ENCODE measurements around the gene RASGEF1B.

The RASGEF1B gene

GRCh38 chr4:81505726-81506125 is 34.0 kb upstream of the RASGEF1B start:
- H3K27ac Mint-ChIP-seq, result no peak overlapping the region

GRCh38 chr4:81505004-81505598 is 33.4 kb upstream of the RASGEF1B start:
- H3K4me1 Mint-ChIP-seq (ENCODE audit: low read depth), result peaks cover 16% of the 10 kb centered on the region

More at GRCh38 chr4:81505726-81506125, 34.0 kb upstream of the RASGEF1B start:
- peaks cover 16% of the 10 kb centered on the region for H3K4me1 Mint-ChIP-seq (ENCODE audit: low read depth)
- no peaks in the 10 kb centered on the region for H3K36me3 Mint-ChIP-seq (ENCODE audit: low read depth)
- DNase-seq (ENCODE audit: low spot score), result no peak
- H3K27me3 Mint-ChIP-seq (ENCODE audit: low read depth), result peaks cover 19% of the 10 kb centered on the region
- peak overlapping the region; percentile 37 for H3K4me3 Mint-ChIP-seq
- no peaks in the 10 kb centered on the region for H3K9me3 Mint-ChIP-seq

GRCh38 chr4:81504112-81505003 is 32.7 kb upstream of the RASGEF1B start:
- H3K4me3 Mint-ChIP-seq, result no peak overlapping the region
- H3K27ac Mint-ChIP-seq, result no peak overlapping the region
- H3K36me3 Mint-ChIP-seq (ENCODE audit: low read depth), result no peaks in the 10 kb centered on the region
- H3K27me3 Mint-ChIP-seq (ENCODE audit: low read depth), result peaks cover 27% of the 10 kb centered on the region
- no peak for DNase-seq (ENCODE audit: low spot score)
- peaks cover 16% of the 10 kb centered on the region for H3K4me1 Mint-ChIP-seq (ENCODE audit: low read depth)
- H3K9me3 Mint-ChIP-seq, result no peaks in the 10 kb centered on the region

More at GRCh38 chr4:81505004-81505598, 33.4 kb upstream of the RASGEF1B start:
- Mint-ChIP-seq H3K36me3 (ENCODE audit: low read depth) (no peaks in the 10 kb centered on the region), H3K27me3 (ENCODE audit: low read depth) (peaks cover 23% of the 10 kb centered on the region), H3K4me3 (peak overlapping the region; percentile 37), H3K9me3 (no peaks in the 10 kb centered on the region), H3K27ac (peak overlapping the region; percentile 62)
- peak; percentile 57 for DNase-seq (ENCODE audit: low spot score)

GRCh38 chr4:81503586-81503985 is 31.9 kb upstream of the RASGEF1B start:
- Mint-ChIP-seq H3K27me3 (ENCODE audit: low read depth) (peaks cover 32% of the 10 kb centered on the region), H3K36me3 (ENCODE audit: low read depth) (no peaks in the 10 kb centered on the region), H3K27ac (no peak overlapping the region), H3K4me1 (ENCODE audit: low read depth) (peaks cover 16% of the 10 kb centered on the region), H3K9me3 (no peaks in the 10 kb centered on the region), H3K4me3 (no peak overlapping the region)
- no peak for DNase-seq (ENCODE audit: low spot score)

GRCh38 chr4:81502564-81502963 is 30.9 kb upstream of the RASGEF1B start:
- Mint-ChIP-seq H3K27ac (no peak overlapping the region), H3K27me3 (ENCODE audit: low read depth) (peaks cover 39% of the 10 kb centered on the region), H3K9me3 (no peaks in the 10 kb centered on the region), H3K36me3 (ENCODE audit: low read depth) (no peaks in the 10 kb centered on the region), H3K4me3 (no peak overlapping the region), H3K4me1 (ENCODE audit: low read depth) (peaks cover 16% of the 10 kb centered on the region)
- no peak for DNase-seq (ENCODE audit: low spot score)

GRCh38 chr4:81499840-81500239 is 28.1 kb upstream of the RASGEF1B start:
- Mint-ChIP-seq H3K27me3 (ENCODE audit: low read depth) (peaks cover 45% of the 10 kb centered on the region), H3K4me3 (no peak overlapping the region), H3K36me3 (ENCODE audit: low read depth) (no peaks in the 10 kb centered on the region), H3K4me1 (ENCODE audit: low read depth) (peaks cover 12% of the 10 kb centered on the region), H3K27ac (no peak overlapping the region), H3K9me3 (no peaks in the 10 kb centered on the region)
- no peak for DNase-seq (ENCODE audit: low spot score)

- Mint-ChIP-seq H3K4me3 (no peak overlapping the region), H3K27me3 (ENCODE audit: low read depth) (peaks cover 41% of the 10 kb centered on the region), H3K9me3 (no peaks in the 10 kb centered on the region), H3K36me3 (ENCODE audit: low read depth) (no peaks in the 10 kb centered on the region), H3K4me1 (ENCODE audit: low read depth) (peaks cover 16% of the 10 kb centered on the region), H3K27ac (no peak overlapping the region)
- DNase-seq (ENCODE audit: low spot score), result no peak
These were observed 26.9 kb upstream of the RASGEF1B start for GRCh38 chr4:81498551-81499099.

GRCh38 chr4:81498046-81498445 is 26.3 kb upstream of the RASGEF1B start:
- no peak for DNase-seq (ENCODE audit: low spot score)

GRCh38 chr4:81495345-81495744 is 23.6 kb upstream of the RASGEF1B start:
- H3K4me1 Mint-ChIP-seq (ENCODE audit: low read depth), result peaks cover 35% of the 10 kb centered on the region
- H3K4me3 Mint-ChIP-seq, result no peak overlapping the region
- no peak overlapping the region for H3K27ac Mint-ChIP-seq
- peaks cover 9% of the 10 kb centered on the region for H3K36me3 Mint-ChIP-seq (ENCODE audit: low read depth)
- H3K9me3 Mint-ChIP-seq, result peaks cover 19% of the 10 kb centered on the region
- no peak for DNase-seq (ENCODE audit: low spot score)
- H3K27me3 Mint-ChIP-seq (ENCODE audit: low read depth), result peaks cover 23% of the 10 kb centered on the region

More at GRCh38 chr4:81498046-81498445, 26.3 kb upstream of the RASGEF1B start:
- Mint-ChIP-seq H3K4me1 (ENCODE audit: low read depth) (peaks cover 17% of the 10 kb centered on the region), H3K4me3 (no peak overlapping the region), H3K36me3 (ENCODE audit: low read depth) (no peaks in the 10 kb centered on the region), H3K27me3 (ENCODE audit: low read depth) (peaks cover 41% of the 10 kb centered on the region), H3K27ac (no peak overlapping the region), H3K9me3 (no peaks in the 10 kb centered on the region)

GRCh38 chr4:81494031-81494431 is 22.3 kb upstream of the RASGEF1B start:
- no peak for DNase-seq (ENCODE audit: low spot score)
- Mint-ChIP-seq H3K36me3 (ENCODE audit: low read depth) (peaks cover 11% of the 10 kb centered on the region), H3K4me1 (ENCODE audit: low read depth) (peaks cover 35% of the 10 kb centered on the region), H3K4me3 (peak overlapping the region; percentile 55), H3K27me3 (ENCODE audit: low read depth) (peaks cover 18% of the 10 kb centered on the region), H3K9me3 (peaks cover 23% of the 10 kb centered on the region), H3K27ac (peak overlapping the region; percentile 7)

- no peak for DNase-seq (ENCODE audit: low spot score)
- peaks cover 30% of the 10 kb centered on the region for H3K9me3 Mint-ChIP-seq
- peaks cover 10% of the 10 kb centered on the region for H3K27me3 Mint-ChIP-seq (ENCODE audit: low read depth)
- H3K4me1 Mint-ChIP-seq (ENCODE audit: low read depth), result peaks cover 35% of the 10 kb centered on the region
- peaks cover 11% of the 10 kb centered on the region for H3K36me3 Mint-ChIP-seq (ENCODE audit: low read depth)
- peak overlapping the region; percentile 49 for H3K27ac Mint-ChIP-seq
- no peak overlapping the region for H3K4me3 Mint-ChIP-seq
These were observed 21.0 kb upstream of the RASGEF1B start for GRCh38 chr4:81492606-81493230.

- peak overlapping the region; percentile 30 for H3K4me3 Mint-ChIP-seq
- H3K27ac Mint-ChIP-seq, result peak overlapping the region; percentile 87
- DNase-seq (ENCODE audit: low spot score), result no peak
- peaks cover 6% of the 10 kb centered on the region for H3K27me3 Mint-ChIP-seq (ENCODE audit: low read depth)
- peaks cover 11% of the 10 kb centered on the region for H3K36me3 Mint-ChIP-seq (ENCODE audit: low read depth)
- peaks cover 35% of the 10 kb centered on the region for H3K4me1 Mint-ChIP-seq (ENCODE audit: low read depth)
- peaks cover 30% of the 10 kb centered on the region for H3K9me3 Mint-ChIP-seq
These were observed 20.2 kb upstream of the RASGEF1B start for GRCh38 chr4:81491943-81492342.

GRCh38 chr4:81490403-81491160 is 18.9 kb upstream of the RASGEF1B start:
- no peak for DNase-seq (ENCODE audit: low spot score)
- peaks cover 11% of the 10 kb centered on the region for H3K36me3 Mint-ChIP-seq (ENCODE audit: low read depth)
- no peak overlapping the region for H3K27ac Mint-ChIP-seq
- H3K4me3 Mint-ChIP-seq, result peak overlapping the region; percentile 28
- H3K9me3 Mint-ChIP-seq, result peaks cover 30% of the 10 kb centered on the region
- peaks cover 32% of the 10 kb centered on the region for H3K4me1 Mint-ChIP-seq (ENCODE audit: low read depth)
- H3K27me3 Mint-ChIP-seq (ENCODE audit: low read depth), result peaks cover 3% of the 10 kb centered on the region
